Liver (tissue), 9 donors: ENCODE results near the gene MIEF1. TPM values are rescaled to one million over a fixed set of nuclear protein-coding genes. Genes with fewer than 3 reads are reported as not detected.

Experiments used
- DNase-seq: peaks from one replicate; pipeline ENCODE4 v3.0.0-alpha.2; 2017; ENCODE audit warnings: low spot score
- H3K27ac ChIP-seq, 2 donors: one replicate each; pipeline ENCODE4 v1.7.0; 2013; ENCODE audit warnings: inconsistent platforms in 2 of 2, low read length in 2 of 2, control low read depth in 1 of 2, low read depth in 1 of 2, mild to moderate bottlenecking in 1 of 2
- H3K27me3 ChIP-seq, 4 donors: one replicate each; pipeline versions ENCODE4 v1.6.1 to v1.7.0; 2013; ENCODE audit warnings: low read length in 3 of 4, inconsistent platforms in 1 of 4, mild to moderate bottlenecking in 1 of 4, moderate library complexity in 1 of 4; ENCODE audit not compliant: control insufficient read depth in 4 of 4, insufficient read depth in 4 of 4
- H3K36me3 ChIP-seq, 4 donors: one replicate each; pipeline versions ENCODE4 v1.6.1 to v1.7.0; 2013; ENCODE audit warnings: low read length in 3 of 4, mild to moderate bottlenecking in 3 of 4, low read depth in 1 of 4, moderate library complexity in 1 of 4; ENCODE audit not compliant: control insufficient read depth in 4 of 4, insufficient read depth in 3 of 4
- H3K4me1 ChIP-seq, 4 donors: one replicate each; pipeline versions ENCODE4 v1.6.1 to v1.7.0; 2013; ENCODE audit warnings: low read length in 3 of 4, mild to moderate bottlenecking in 3 of 4, moderate library complexity in 1 of 4; ENCODE audit not compliant: control insufficient read depth in 4 of 4, insufficient read depth in 4 of 4
- H3K4me3 ChIP-seq, 3 donors: one replicate each; pipeline versions ENCODE4 v1.6.1 to v1.7.0; 2013; ENCODE audit warnings: low read length in 3 of 3, control low read depth in 1 of 3, low read depth in 1 of 3, mild to moderate bottlenecking in 1 of 3
- H3K9ac ChIP-seq, 2 donors: one replicate each; pipeline ENCODE4 v1.7.0; 2013; ENCODE audit warnings: low read length in 2 of 2, mild to moderate bottlenecking in 2 of 2, moderate library complexity in 2 of 2, control low read depth in 1 of 2, low read depth in 1 of 2
- H3K9me3 ChIP-seq, 4 donors: one replicate each; pipeline versions ENCODE4 v1.6.1 to v1.7.0; 2013; ENCODE audit warnings: low read length in 3 of 4; ENCODE audit not compliant: control insufficient read depth in 4 of 4
- EGR1 ChIP-seq, 2 donors: IDR thresholded peaks; 2 replicates each; pipeline ENCODE4 v1.6.1; 2016 to 2018; ENCODE audit warnings: antibody characterized with exemption in 2 of 2, low read depth in 2 of 2
- FOXA1 ChIP-seq: IDR thresholded peaks from 2 replicates; pipeline ENCODE4 v1.6.1; 2016; ENCODE audit warnings: antibody characterized with exemption
- FOXA2 ChIP-seq: IDR thresholded peaks from 2 replicates; pipeline ENCODE4 v1.6.1; 2016; ENCODE audit warnings: antibody characterized with exemption
- GABPA ChIP-seq, 2 donors: IDR thresholded peaks in 1 of 2; conservative IDR thresholded peaks in 1 of 2; 2 replicates each; pipeline ENCODE4 v1.6.1; 2016; ENCODE audit warnings: antibody characterized with exemption in 2 of 2, mild to moderate bottlenecking in 1 of 2, moderate library complexity in 1 of 2
- HNF4A ChIP-seq, 2 donors: conservative IDR thresholded peaks; 2 replicates each; pipeline ENCODE4 v1.6.1; 2016; ENCODE audit warnings: antibody characterized with exemption in 2 of 2, mild to moderate bottlenecking in 2 of 2
- HNF4G ChIP-seq: IDR thresholded peaks from 2 replicates; pipeline ENCODE4 v1.6.1; 2016; ENCODE audit warnings: antibody characterized with exemption
- JUND ChIP-seq, 2 donors: IDR thresholded peaks; 2 replicates each; pipeline ENCODE4 v1.6.1; 2016; ENCODE audit warnings: antibody characterized with exemption in 2 of 2
- NR2F2 ChIP-seq: IDR thresholded peaks from 2 replicates; pipeline ENCODE4 v1.6.1; 2016; ENCODE audit warnings: antibody characterized with exemption
- RAD21 ChIP-seq, 2 donors: IDR thresholded peaks; 2 replicates each; pipeline ENCODE4 v1.6.1; 2016; ENCODE audit warnings: antibody characterized with exemption in 2 of 2, mild to moderate bottlenecking in 2 of 2
- RXRA ChIP-seq, 2 donors: IDR thresholded peaks; 2 replicates each; pipeline ENCODE4 v1.6.1; 2017 to 2018; ENCODE audit warnings: antibody characterized with exemption in 2 of 2, mild to moderate bottlenecking in 1 of 2
- SP1 ChIP-seq: IDR thresholded peaks from 2 replicates; pipeline ENCODE4 v1.6.1; 2018; ENCODE audit warnings: antibody characterized with exemption, mild to moderate bottlenecking
- TAF1 ChIP-seq: conservative IDR thresholded peaks from 2 replicates; pipeline ENCODE4 v1.6.1; 2016; ENCODE audit warnings: antibody characterized with exemption, mild to moderate bottlenecking
- YY1 ChIP-seq: IDR thresholded peaks from 2 replicates; pipeline ENCODE4 v1.6.1; 2016; ENCODE audit warnings: antibody characterized with exemption, mild to moderate bottlenecking
- WGBS: extraction: QIAGEN DNeasy Blood & Tissue Kit; methylation state at CpG from one replicate; pipeline ENCODE4 v1.1.7; 2013; 5-methylcytosine and 5-hydroxymethylcytosine counted together
- polyA plus RNA-seq, 2 donors: library from polyadenylated mRNA; stranded (reverse) in 1 of 2; unstranded in 1 of 2; fragments of 200-250 nt in 1 of 2; fragments of >200 nt in 1 of 2; fragmentation: Nextera tagmentation in 1 of 2; extraction: Ambion mirVana in 1 of 2; gene quantifications; one replicate each; pipeline versions ENCODE4 v1.2.1 to v1.2.3, GENCODE V29; 2013 to 2015
- total RNA-seq, 2 donors: library from RNA; depleted of rRNA; stranded (reverse); fragments of >200 nt; gene quantifications; one replicate each; pipeline ENCODE4 v1.2.3, GENCODE V29; 2014
- TF ChIP-seq, protein P1 (sequence below): IDR thresholded peaks from 2 replicates; pipeline ENCODE4 v1.6.1; 2016; ENCODE audit warnings: antibody characterized with exemption, mild to moderate bottlenecking
- TF ChIP-seq, protein P2 (sequence below): IDR thresholded peaks from 2 replicates; pipeline ENCODE4 v1.6.1; 2016; ENCODE audit warnings: antibody characterized with exemption
- TF ChIP-seq, protein P3 (sequence below): IDR thresholded peaks from 2 replicates; pipeline ENCODE4 v1.6.1; 2016; ENCODE audit warnings: antibody characterized with exemption
- TF ChIP-seq, protein P4 (sequence below): fragments of 150-350 bp; IDR thresholded peaks from 2 replicates; pipeline ENCODE4 v1.5.1; 2017; ENCODE audit warnings: improper control_type of control experiment, low read depth, low read length; ENCODE audit not compliant: missing input control
- TF ChIP-seq, protein P5 (sequence below): IDR thresholded peaks from 2 replicates; pipeline ENCODE4 v1.6.1; 2016; ENCODE audit warnings: antibody characterized with exemption
- donor health status: healthy.
- donor health status: healthy.
- donor health status: healthy.
- donor health status: healthy.
- donor health status: healthy.

The MIEF1 gene
- total and polyA plus RNA-seq, 4 donors: 12.9 to 31.1 (median 20.7) TPM

DNA sequence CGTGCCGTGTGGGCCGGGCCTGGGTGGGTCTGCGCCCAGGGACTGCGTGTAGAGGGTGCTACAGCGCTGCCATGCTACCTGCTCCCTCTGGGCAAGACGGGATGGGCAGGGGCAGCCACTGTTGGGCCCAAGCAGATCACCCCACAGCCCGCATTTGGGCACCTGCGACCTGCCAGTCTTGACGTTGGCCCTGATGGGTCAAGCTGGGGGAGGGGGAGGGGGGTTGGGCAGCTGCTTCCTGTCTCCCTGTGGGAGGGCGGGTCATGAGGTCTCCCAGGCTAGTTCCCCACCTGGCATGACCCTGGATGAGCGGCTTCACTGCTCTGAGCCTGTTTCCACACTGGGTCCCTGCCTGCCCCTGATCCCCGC lies 33.3 kb downstream of the MIEF1 start:
- H3K27ac ChIP-seq: no peak overlapping the region
- H3K27me3 ChIP-seq: no peaks in the 10 kb centered on the region
- DNase-seq: no peak
- no peak overlapping the region for H3K4me3 ChIP-seq
- no peak overlapping the region for H3K9ac ChIP-seq
- H3K4me1 ChIP-seq: peaks cover 9 to 26% (median 20%) of the 10 kb centered on the region in 4 donors
- no peaks in the 10 kb centered on the region for H3K9me3 ChIP-seq
- TF ChIP-seq NR2F2 (no peak), EGR1 (IDR thresholded peaks at IDR 0.05; ENCODE audit: low read depth in 2 of 2) (no peak), YY1 (no peak), TAF1 (no peak), FOXA2 (no peak), RXRA (IDR thresholded peaks at IDR 0.05) (no peak), JUND (IDR thresholded peaks at IDR 0.05) (no peak), HNF4G (no peak), SP1 (no peak), GABPA (IDR thresholded peaks at IDR 0.05 in 1 of 2, conservative IDR thresholded peaks at IDR 0.05 in 1 of 2) (no peak), RAD21 (IDR thresholded peaks at IDR 0.05) (no peak), HNF4A (conservative IDR thresholded peaks at IDR 0.05) (no peak), FOXA1 (no peak)
- TF ChIP-seq, protein P1, sequence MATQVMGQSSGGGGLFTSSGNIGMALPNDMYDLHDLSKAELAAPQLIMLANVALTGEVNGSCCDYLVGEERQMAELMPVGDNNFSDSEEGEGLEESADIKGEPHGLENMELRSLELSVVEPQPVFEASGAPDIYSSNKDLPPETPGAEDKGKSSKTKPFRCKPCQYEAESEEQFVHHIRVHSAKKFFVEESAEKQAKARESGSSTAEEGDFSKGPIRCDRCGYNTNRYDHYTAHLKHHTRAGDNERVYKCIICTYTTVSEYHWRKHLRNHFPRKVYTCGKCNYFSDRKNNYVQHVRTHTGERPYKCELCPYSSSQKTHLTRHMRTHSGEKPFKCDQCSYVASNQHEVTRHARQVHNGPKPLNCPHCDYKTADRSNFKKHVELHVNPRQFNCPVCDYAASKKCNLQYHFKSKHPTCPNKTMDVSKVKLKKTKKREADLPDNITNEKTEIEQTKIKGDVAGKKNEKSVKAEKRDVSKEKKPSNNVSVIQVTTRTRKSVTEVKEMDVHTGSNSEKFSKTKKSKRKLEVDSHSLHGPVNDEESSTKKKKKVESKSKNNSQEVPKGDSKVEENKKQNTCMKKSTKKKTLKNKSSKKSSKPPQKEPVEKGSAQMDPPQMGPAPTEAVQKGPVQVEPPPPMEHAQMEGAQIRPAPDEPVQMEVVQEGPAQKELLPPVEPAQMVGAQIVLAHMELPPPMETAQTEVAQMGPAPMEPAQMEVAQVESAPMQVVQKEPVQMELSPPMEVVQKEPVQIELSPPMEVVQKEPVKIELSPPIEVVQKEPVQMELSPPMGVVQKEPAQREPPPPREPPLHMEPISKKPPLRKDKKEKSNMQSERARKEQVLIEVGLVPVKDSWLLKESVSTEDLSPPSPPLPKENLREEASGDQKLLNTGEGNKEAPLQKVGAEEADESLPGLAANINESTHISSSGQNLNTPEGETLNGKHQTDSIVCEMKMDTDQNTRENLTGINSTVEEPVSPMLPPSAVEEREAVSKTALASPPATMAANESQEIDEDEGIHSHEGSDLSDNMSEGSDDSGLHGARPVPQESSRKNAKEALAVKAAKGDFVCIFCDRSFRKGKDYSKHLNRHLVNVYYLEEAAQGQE: no peak
- TF ChIP-seq, protein P2, sequence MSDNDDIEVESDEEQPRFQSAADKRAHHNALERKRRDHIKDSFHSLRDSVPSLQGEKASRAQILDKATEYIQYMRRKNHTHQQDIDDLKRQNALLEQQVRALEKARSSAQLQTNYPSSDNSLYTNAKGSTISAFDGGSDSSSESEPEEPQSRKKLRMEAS: no peak
- TF ChIP-seq, protein P3, sequence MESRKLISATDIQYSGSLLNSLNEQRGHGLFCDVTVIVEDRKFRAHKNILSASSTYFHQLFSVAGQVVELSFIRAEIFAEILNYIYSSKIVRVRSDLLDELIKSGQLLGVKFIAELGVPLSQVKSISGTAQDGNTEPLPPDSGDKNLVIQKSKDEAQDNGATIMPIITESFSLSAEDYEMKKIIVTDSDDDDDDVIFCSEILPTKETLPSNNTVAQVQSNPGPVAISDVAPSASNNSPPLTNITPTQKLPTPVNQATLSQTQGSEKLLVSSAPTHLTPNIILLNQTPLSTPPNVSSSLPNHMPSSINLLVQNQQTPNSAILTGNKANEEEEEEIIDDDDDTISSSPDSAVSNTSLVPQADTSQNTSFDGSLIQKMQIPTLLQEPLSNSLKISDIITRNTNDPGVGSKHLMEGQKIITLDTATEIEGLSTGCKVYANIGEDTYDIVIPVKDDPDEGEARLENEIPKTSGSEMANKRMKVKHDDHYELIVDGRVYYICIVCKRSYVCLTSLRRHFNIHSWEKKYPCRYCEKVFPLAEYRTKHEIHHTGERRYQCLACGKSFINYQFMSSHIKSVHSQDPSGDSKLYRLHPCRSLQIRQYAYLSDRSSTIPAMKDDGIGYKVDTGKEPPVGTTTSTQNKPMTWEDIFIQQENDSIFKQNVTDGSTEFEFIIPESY: no peak
- TF ChIP-seq, protein P4, sequence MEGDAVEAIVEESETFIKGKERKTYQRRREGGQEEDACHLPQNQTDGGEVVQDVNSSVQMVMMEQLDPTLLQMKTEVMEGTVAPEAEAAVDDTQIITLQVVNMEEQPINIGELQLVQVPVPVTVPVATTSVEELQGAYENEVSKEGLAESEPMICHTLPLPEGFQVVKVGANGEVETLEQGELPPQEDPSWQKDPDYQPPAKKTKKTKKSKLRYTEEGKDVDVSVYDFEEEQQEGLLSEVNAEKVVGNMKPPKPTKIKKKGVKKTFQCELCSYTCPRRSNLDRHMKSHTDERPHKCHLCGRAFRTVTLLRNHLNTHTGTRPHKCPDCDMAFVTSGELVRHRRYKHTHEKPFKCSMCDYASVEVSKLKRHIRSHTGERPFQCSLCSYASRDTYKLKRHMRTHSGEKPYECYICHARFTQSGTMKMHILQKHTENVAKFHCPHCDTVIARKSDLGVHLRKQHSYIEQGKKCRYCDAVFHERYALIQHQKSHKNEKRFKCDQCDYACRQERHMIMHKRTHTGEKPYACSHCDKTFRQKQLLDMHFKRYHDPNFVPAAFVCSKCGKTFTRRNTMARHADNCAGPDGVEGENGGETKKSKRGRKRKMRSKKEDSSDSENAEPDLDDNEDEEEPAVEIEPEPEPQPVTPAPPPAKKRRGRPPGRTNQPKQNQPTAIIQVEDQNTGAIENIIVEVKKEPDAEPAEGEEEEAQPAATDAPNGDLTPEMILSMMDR: no peak
- TF ChIP-seq, protein P5, sequence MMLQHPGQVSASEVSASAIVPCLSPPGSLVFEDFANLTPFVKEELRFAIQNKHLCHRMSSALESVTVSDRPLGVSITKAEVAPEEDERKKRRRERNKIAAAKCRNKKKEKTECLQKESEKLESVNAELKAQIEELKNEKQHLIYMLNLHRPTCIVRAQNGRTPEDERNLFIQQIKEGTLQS: no peak
- 40% methylated on average over 13 of the region's 13 CpGs for WGBS
- H3K36me3 ChIP-seq: no peaks in the 10 kb centered on the region
